Stimulated activated CD8-positive, alpha-beta memory T cell treated with anti-CD3 and anti-CD28 coated beads, Interleukin-7, amount 100 ng/mL, for 1 hour (primary cell): ENCODE measurements around the gene RAB6C.
"Not testable (repeated sequence)": the region's sequence is repeated elsewhere in the genome, so short reads cannot be mapped to it uniquely, and the experiment has no call there.

Source experiments
- DNase-seq, 2 donors: peaks; one replicate each; pipeline ENCODE4 v3.0.0-alpha.2; 2020; ENCODE audit warnings: low read depth in 2 of 2

Gene RAB6C

GRCh38 chr2:129979629-129980155, at the start of gene RAB6C:
Gene RAB6C (plus strand): TSS chr2:129979666. CDS start chr2:129980116, 450 bp downstream.
- not testable (repeated sequence) for DNase-seq

GRCh38 chr2:129930451-129930850, 49.0 kb upstream of the RAB6C start:
- no peak for DNase-seq

GRCh38 chr2:129933387-129933786, 46.1 kb upstream of the RAB6C start:
- DNase-seq: not testable (repeated sequence)

DNA sequence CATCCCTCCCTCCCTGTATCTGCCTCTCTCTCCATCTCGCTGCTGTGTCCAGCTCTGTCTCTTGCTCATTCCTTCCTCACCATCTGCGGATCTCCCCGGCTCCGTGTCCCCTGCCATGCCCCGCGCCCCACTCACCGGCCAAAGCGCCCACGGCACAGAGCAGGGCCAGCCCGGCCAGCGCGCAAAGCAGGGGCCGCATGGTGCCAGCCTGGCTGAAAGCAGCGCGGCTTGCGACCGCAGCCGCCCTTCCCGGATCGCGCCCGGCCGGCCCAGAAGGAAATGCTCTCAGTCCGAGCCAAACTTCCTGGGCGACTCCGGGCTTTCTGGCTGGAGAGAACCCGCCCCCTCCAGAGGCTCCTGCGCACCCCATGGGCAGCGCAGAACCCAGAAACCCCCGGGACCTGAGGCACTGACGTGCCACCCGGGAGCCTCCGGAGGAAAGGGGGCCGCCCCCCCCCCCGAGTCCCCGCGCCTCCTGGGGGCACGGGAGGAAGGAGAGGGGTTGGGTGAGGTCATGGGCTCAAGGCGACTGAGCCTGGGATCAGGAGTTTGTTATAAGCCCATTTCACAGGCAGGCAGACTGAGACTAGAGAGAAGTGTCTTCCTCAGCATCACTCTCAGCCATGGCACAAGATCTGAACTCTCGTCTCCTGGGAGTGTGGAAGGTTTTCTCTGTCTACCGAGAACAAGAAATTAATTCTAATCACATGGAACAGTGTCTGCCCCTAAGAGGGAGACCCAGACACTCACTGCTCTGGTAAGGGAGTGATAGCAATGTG, 45.2 kb upstream of the RAB6C start:
- DNase-seq: no peak

- DNase-seq: no peak
These were observed 44.3 kb upstream of the RAB6C start for GRCh38 chr2:129935118-129935517.

GRCh38 chr2:129936334-129936934, 43.0 kb upstream of the RAB6C start:
- DNase-seq: no peak

DNA sequence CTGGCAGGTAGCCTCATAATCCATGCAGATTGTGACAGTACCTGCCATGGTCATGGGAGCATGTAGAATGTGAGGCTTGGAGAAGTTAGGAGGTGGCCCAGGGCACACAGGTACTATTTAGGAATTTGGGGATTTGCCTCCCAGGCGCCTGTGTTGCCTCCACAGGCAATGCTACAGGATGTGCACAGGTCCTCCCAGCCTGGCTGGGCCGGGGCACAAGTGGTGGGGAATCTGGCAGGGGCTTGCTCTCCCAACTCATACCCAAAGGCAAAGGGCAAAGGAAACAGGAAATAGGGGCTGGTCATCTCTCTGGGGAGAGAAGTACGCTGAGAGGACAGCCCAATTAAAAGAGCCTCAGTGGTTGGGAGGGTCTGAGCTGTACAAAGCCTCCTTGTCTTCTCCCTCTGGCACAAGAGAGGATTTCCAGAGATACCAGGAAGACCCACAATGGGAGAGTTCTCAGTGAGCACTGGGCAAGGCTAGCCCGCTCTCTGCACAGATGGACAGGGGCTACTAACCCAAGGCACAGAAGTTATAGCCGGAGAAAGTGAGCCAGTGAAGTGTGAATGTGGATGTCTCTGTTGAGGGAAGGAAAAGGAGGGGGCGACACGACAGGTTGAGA, 40.5 kb upstream of the RAB6C start:
- not testable (repeated sequence) for DNase-seq

DNA sequence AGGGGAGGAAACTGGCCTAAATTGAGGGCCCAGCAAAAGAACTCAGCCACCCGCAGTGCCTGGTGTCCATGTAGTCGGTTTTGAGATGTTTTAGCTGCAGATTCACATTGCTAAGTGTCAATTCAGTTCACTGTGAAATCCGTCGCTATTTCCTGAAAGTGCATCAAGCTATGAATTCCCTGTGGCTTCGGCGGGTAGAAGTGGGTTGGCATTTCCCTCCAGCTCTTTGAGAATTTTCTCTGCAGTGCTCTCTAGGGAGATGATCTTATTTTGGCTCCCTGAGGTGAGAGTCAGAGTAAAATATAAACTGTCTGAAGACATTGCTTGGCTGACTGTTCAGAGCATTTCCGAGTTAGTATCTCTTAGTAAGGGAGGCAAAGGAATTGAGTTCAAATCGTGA, 36.0 kb upstream of the RAB6C start:
- not testable (repeated sequence) for DNase-seq

DNA sequence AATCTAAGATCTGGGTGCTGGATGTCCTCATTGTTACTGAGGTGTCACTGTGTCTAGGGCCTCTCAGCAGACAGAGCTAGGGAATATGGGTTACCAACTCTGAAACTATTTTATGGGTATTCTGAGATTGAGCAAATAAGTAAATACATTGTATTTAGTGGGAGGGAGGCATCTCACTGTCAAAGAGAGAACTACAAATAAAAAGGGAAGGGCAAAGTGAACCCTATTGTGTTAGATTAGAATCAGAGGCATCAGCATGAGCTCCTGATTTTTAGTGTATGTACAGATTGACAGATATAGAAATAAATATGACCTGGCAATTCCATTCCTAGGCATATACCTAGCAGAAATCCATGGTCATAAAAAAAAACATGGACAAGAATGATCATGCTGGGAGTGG, 33.9 kb upstream of the RAB6C start:
- DNase-seq: no peak

DNA sequence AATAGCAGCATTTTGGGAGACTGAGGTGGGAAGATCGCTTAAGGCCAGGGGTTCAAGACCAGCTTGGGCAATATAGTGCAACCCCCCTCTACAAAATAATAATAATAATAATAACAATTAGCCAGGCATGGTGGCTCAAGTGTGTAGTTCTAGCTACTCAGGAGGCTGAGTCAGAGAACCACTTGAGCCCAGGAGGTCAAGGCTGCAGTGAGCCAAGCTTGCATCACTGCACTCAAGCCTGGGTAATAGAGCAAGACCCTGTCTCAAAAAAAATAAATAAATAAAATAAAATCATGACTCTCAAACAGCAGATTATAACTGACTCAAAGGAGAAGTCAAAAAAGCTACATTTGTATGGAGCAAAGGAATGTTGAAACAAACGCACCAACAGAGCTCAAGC, 31.8 kb upstream of the RAB6C start:
- not testable (repeated sequence) for DNase-seq

GRCh38 chr2:129956171-129956570, 23.3 kb upstream of the RAB6C start:
- not testable (repeated sequence) for DNase-seq

- DNase-seq: no peak
These were observed 21.6 kb upstream of the RAB6C start for GRCh38 chr2:129957891-129958290.

GRCh38 chr2:129958736-129959135, 20.7 kb upstream of the RAB6C start:
- DNase-seq: not testable (repeated sequence)

DNA sequence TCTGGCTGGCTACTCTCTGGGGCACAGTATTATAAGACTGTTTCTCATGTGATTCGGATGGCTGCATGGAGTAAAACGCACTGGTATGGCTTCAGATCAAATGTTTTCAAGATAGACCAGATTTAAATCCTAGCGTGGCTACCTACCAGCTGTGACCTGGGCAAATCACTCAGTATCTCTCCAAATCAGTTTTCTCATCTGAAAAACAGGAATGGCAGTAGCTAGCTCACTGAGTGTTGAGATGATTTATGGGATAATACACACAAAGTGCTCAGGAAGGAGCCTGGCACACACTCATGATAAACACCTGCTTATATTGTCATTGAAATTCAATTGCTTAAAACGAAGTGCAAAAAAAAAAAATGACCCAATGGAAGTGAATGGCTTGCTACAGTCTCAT, 10.9 kb upstream of the RAB6C start:
- not testable (repeated sequence) for DNase-seq

DNA sequence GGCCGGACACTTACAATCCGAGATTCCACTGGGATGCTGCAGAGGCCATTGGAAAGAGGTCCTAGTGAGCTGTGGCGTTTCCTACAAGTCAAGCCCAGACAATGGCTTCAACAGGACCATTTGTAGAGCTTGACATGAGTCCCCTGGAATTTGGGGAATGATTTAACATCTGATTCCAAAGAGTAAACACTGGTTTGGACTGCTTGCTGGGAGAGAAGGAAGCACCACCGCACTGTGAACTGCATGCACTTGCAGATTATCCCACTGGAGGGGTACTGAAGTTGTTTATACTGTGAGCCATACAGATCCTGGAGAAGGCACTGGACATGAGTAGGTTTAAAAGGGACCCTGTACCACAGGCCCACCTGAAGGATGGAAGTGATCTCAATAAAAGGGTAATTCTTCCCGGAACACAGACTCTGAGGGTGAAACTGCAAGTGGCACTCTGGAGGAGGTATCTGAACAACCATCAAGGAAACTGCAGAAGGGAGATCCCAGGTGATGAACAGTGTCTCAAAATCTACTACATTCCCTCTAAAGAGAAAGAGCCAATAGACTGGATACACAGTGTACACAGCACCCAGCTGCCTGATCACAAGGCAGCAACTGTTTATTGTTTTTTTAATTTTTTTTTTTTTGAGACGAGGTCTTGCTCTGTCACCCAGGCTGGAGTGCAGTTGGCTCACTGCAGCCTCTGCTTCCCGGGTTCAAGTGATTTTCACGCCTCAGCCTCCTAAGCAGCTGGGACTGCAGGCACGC, 4.3 kb upstream of the RAB6C start:
- no peak for DNase-seq

- DNase-seq: not testable (repeated sequence)
These were observed 2.5 kb upstream of the RAB6C start for GRCh38 chr2:129976969-129977368.

GRCh38 chr2:129977986-129978385, 1.5 kb upstream of the RAB6C start:
- no peak for DNase-seq

GRCh38 chr2:129980246-129980645, 780 bp downstream of the RAB6C start:
- DNase-seq: not testable (repeated sequence)

DNA sequence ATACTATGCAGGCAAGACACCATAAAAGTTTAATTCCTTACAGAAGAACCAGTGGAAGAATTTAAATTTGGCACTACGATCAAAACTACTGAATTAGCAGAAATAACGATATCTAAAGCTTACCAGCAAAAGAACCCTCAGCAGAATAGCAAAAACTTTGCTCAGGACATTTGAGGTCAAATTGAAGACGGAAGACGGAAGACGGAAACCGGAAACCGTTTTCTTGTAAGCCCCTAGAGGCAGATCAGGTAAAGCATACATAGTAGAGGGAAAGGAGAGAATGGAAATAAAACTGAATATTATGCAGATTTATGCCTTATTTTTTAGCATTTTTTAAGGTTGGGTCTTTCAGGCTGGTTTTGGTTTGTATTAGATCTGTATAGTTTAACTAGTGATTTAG, 2.2 kb downstream of the RAB6C start:
- DNase-seq: not testable (repeated sequence)

- DNase-seq: no peak
These were observed 5.0 kb downstream of the RAB6C start for GRCh38 chr2:129984426-129984825.

DNA sequence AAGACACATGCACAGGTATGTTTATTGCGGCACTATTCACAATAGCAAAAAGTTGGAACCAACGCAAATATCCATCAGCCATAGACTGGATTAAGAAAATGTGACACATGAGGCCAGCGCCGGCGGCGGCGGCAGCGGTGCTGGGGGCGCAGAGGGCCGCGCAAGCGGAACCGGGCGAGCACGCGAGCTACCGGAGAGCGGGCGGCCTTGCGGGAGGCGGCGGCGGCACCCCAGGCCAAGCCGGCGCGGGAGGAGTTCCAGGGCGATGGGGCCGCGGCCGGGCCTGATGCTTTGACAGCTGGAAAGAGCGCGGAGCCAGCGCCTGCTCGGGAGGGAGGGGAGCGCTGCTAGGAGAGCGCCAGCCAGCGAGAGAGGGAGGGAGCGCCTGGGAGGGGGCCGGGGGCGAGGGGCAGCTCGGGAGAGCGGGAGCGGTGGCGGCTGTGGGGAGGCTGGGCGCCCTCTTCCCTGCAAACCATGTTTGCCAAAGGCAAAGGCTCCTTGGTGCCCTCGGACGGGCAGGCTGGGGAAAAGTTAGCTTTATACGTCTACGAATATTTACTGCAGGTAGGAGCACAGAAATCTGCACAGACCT, 13.0 kb downstream of the RAB6C start:
- not testable (repeated sequence) for DNase-seq
